HepG2 (cell line): ENCODE measurements around the gene DCK. TPM values are rescaled to one million over a fixed set of nuclear protein-coding genes. Genes with fewer than 3 reads are reported as not detected.

Source experiments
- ATF7 ChIP-seq, 2 experiments: fragments of 450-650 bp in 1 of 2; sonication (generic) in 1 of 2; formaldehyde crosslinking in 1 of 2; IDR thresholded peaks; 2 replicates each; pipeline versions ENCODE4 v1.4.0 to v1.6.1; 2016 to 2020; ENCODE audit warnings: antibody characterized with exemption in 1 of 2, mild to moderate bottlenecking in 1 of 2, missing genetic modification reagents in 1 of 2
- CHD2 ChIP-seq: IDR thresholded peaks from 2 replicates; pipeline ENCODE4 v1.6.1; 2011; ENCODE audit warnings: low read depth, low read length, improper control_type of control experiment
- DPF2 ChIP-seq: sonication (generic); formaldehyde crosslinking; IDR thresholded peaks from 2 replicates; pipeline ENCODE4 v1.4.0; 2020; ENCODE audit warnings: mild to moderate bottlenecking, low read depth, missing genetic modification reagents, borderline replicate concordance
- FOXP1 ChIP-seq, 2 experiments: fragments of 450-650 bp in 1 of 2; IDR thresholded peaks; 2 replicates each; pipeline ENCODE4 v1.6.1; 2017 to 2018; ENCODE audit warnings: antibody characterized with exemption in 1 of 2
- HES4 ChIP-seq: sonication (generic); formaldehyde crosslinking; IDR thresholded peaks from 2 replicates; pipeline ENCODE4 v1.9.0; 2021; ENCODE audit warnings: mild to moderate bottlenecking, missing genetic modification reagents, borderline replicate concordance
- JUN ChIP-seq: sonication (generic); formaldehyde crosslinking; IDR thresholded peaks from 2 replicates; pipeline ENCODE4 v1.4.0; 2020; ENCODE audit warnings: mild to moderate bottlenecking, missing genetic modification reagents
- MED8 ChIP-seq: sonication (generic); formaldehyde crosslinking; IDR thresholded peaks from 2 replicates; pipeline ENCODE4 v1.8.1; 2023; ENCODE audit warnings: mild to moderate bottlenecking, missing genetic modification reagents; ENCODE audit not compliant: insufficient replicate concordance
- MTA3 ChIP-seq: sonication (generic); formaldehyde crosslinking; IDR thresholded peaks from 2 replicates; pipeline ENCODE4 v1.4.0; 2020; ENCODE audit warnings: missing genetic modification reagents
- SRSF4 ChIP-seq: fragments of 200-400 bp; formaldehyde crosslinking; IDR thresholded peaks from one replicate; pipeline ENCODE4 v1.6.1; 2018; ENCODE audit warnings: mild to moderate bottlenecking, low read depth, low read length, moderate library complexity; ENCODE audit not compliant: poor library complexity, severe bottlenecking
- SRSF9 ChIP-seq: fragments of 200-400 bp; formaldehyde crosslinking; IDR thresholded peaks from 2 replicates; pipeline ENCODE4 v1.6.1; 2018; ENCODE audit warnings: borderline replicate concordance, mild to moderate bottlenecking, low read depth, low read length; ENCODE audit not compliant: insufficient read depth, poor library complexity, severe bottlenecking
- YY1 ChIP-seq: IDR thresholded peaks from 2 replicates; pipeline ENCODE4 v1.6.1; 2011; ENCODE audit warnings: low read length, low read depth, moderate library complexity, mild to moderate bottlenecking; ENCODE audit not compliant: insufficient read depth, insufficient replicate concordance
- ZBTB21 ChIP-seq: sonication (generic); formaldehyde crosslinking; IDR thresholded peaks from 2 replicates; pipeline ENCODE4 v1.4.0; 2020; ENCODE audit warnings: missing genetic modification reagents
- ZIK1 ChIP-seq: sonication (generic); formaldehyde crosslinking; IDR thresholded peaks from 2 replicates; pipeline ENCODE4 v1.5.0; 2020; ENCODE audit warnings: mild to moderate bottlenecking, low read depth, missing genetic modification reagents, borderline replicate concordance
- ZNF329 ChIP-seq: sonication (generic); formaldehyde crosslinking; IDR thresholded peaks from 2 replicates; pipeline ENCODE4 v1.9.0; 2021; ENCODE audit warnings: low read depth, mild to moderate bottlenecking, missing genetic modification reagents
- ZNF737 ChIP-seq: sonication (generic); formaldehyde crosslinking; IDR thresholded peaks from 2 replicates; pipeline ENCODE4 v1.5.0; 2020; ENCODE audit warnings: missing genetic modification reagents, mild to moderate bottlenecking, borderline replicate concordance
- ZNF747 ChIP-seq: sonication (generic); formaldehyde crosslinking; IDR thresholded peaks from 2 replicates; pipeline ENCODE4 v1.8.1; 2023; ENCODE audit warnings: missing genetic modification reagents, mild to moderate bottlenecking, borderline replicate concordance
- ZNF879 ChIP-seq: sonication (generic); formaldehyde crosslinking; IDR thresholded peaks from 2 replicates; pipeline ENCODE4 v1.8.1; 2023; ENCODE audit warnings: missing genetic modification reagents
- ZSCAN30 ChIP-seq: sonication (generic); formaldehyde crosslinking; IDR thresholded peaks from 2 replicates; pipeline ENCODE4 v1.5.0; 2020; ENCODE audit warnings: mild to moderate bottlenecking, missing genetic modification reagents
- polyA plus RNA-seq, 8 experiments: library from polyadenylated mRNA; depleted of rRNA in 3 of 8; stranded (reverse) in 7 of 8; unstranded in 1 of 8; fragments of >200 nt; fragmentation: Illumina TruSeq in 4 of 8; extraction: Trizol in 4 of 8; gene quantifications; 2 replicates each; pipeline versions ENCODE4 v1.2.1 to v1.2.3, GENCODE V29; 2011 to 2016; ENCODE audit warnings: low read depth in 4 of 8, missing spikeins in 1 of 8, mixed read lengths in 1 of 8; ENCODE audit not compliant: insufficient read depth in 1 of 8
- total RNA-seq, 5 experiments: library from RNA; depleted of rRNA; stranded (reverse); fragments of >200 nt; fragmentation: Illumina TruSeq; extraction: Trizol; gene quantifications; 2 replicates each; pipeline ENCODE4 v1.2.3, GENCODE V29; 2016; ENCODE audit warnings: low read depth in 1 of 5
- TF ChIP-seq, protein P1 (sequence below): sonication (generic); formaldehyde crosslinking; IDR thresholded peaks from 2 replicates; pipeline ENCODE4 v1.4.0; 2020; ENCODE audit warnings: missing genetic modification reagents
- TF ChIP-seq, protein P2 (sequence below): IDR thresholded peaks from 2 replicates; pipeline ENCODE4 v1.6.1; 2016; ENCODE audit warnings: mild to moderate bottlenecking, missing biosample characterization, missing genetic modification reagents
- TF ChIP-seq, protein P3 (sequence below): sonication (generic); formaldehyde crosslinking; IDR thresholded peaks from 2 replicates; pipeline ENCODE4 v1.5.0; 2020; ENCODE audit warnings: missing genetic modification reagents, mild to moderate bottlenecking, borderline replicate concordance
- TF ChIP-seq, protein P4 (sequence below): sonication (generic); formaldehyde crosslinking; IDR thresholded peaks from 2 replicates; pipeline ENCODE4 v1.4.0; 2020; ENCODE audit warnings: missing genetic modification reagents, borderline replicate concordance

Gene DCK
- total and polyA plus RNA-seq, 2 of the 13 experiments (the other 11 are each of a cell fraction or from before 2014, with no cell fraction given): 5.7 to 21.8 TPM

DNA sequence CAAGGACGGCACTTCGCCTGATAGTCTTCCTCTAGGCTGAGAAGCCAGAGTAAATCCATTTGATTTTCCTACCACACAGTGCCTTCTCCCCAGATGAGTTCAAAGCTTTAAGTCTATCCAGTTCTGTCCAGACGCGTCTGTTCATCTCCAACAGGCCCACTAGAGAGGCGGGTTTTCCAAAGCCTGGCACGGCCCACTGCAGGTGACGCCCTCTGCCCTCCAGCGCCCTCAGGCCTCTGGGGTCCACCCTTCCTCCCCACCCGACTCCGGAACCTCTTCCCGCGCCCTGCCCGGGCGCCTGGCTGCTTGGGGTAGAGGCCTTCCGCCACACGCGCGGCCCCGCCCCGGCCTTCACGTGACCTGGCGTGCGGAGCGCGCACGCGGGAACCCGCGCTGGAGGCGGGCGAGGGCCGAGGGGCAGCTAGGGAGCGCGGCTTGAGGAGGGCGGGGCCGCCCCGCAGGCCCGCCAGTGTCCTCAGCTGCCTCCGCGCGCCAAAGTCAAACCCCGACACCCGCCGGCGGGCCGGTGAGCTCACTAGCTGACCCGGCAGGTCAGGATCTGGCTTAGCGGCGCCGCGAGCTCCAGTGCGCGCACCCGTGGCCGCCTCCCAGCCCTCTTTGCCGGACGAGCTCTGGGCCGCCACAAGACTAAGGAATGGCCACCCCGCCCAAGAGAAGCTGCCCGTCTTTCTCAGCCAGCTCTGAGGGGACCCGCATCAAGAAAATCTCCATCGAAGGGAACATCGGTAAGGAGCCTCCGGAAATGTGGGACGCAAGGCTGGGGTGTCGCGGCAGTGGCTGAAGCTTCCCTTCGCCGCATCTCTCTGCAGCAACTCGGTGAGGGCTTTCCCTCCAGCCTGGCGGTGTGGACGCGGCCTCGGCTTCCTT lies at the start of gene DCK (continued):
- TF ChIP-seq, protein P1, sequence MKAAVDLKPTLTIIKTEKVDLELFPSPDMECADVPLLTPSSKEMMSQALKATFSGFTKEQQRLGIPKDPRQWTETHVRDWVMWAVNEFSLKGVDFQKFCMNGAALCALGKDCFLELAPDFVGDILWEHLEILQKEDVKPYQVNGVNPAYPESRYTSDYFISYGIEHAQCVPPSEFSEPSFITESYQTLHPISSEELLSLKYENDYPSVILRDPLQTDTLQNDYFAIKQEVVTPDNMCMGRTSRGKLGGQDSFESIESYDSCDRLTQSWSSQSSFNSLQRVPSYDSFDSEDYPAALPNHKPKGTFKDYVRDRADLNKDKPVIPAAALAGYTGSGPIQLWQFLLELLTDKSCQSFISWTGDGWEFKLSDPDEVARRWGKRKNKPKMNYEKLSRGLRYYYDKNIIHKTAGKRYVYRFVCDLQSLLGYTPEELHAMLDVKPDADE (CRISPR knock-in tag): no peak
- TF ChIP-seq, protein P2, sequence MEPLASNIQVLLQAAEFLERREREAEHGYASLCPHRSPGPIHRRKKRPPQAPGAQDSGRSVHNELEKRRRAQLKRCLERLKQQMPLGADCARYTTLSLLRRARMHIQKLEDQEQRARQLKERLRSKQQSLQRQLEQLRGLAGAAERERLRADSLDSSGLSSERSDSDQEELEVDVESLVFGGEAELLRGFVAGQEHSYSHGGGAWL (CRISPR knock-in tag): peak; percentile 58; the same call in 1 of the 2 replicates
- TF ChIP-seq MED8 (CRISPR knock-in tag) (peak; percentile 72), ATF7 (IDR thresholded peaks at IDR 0.05) (no peak), ATF7 (CRISPR knock-in tag; IDR thresholded peaks at IDR 0.05) (0 out of 2 replicates have a peak, but pooled peaks have one; percentile 43), ZNF737 (CRISPR knock-in tag) (0 out of 2 replicates have a peak, but pooled peaks have one; percentile 33), ZNF879 (CRISPR knock-in tag) (0 out of 2 replicates have a peak, but pooled peaks have one; percentile 25), YY1 (peak; percentile 66), SRSF9 (no peak), ZNF747 (CRISPR knock-in tag) (no peak; the same call in 1 of the 2 replicates), FOXP1 (IDR thresholded peaks at IDR 0.05) (no peak), FOXP1 (CRISPR knock-in tag; IDR thresholded peaks at IDR 0.05) (no peak), ZNF329 (CRISPR knock-in tag) (peak; percentile 24; the same call in 1 of the 2 replicates), CHD2 (no peak), DPF2 (no peak), JUN (CRISPR knock-in tag) (no peak; the same call in 1 of the 2 replicates), SRSF4 (no peak), ZIK1 (CRISPR knock-in tag) (no peak; the same call in 1 of the 2 replicates), MTA3 (CRISPR knock-in tag) (no peak), ZSCAN30 (CRISPR knock-in tag) (peak; percentile 44; the same call in 1 of the 2 replicates), ZBTB21 (CRISPR knock-in tag) (no peak), HES4 (CRISPR knock-in tag) (peak; percentile 46)
- TF ChIP-seq, protein P3, sequence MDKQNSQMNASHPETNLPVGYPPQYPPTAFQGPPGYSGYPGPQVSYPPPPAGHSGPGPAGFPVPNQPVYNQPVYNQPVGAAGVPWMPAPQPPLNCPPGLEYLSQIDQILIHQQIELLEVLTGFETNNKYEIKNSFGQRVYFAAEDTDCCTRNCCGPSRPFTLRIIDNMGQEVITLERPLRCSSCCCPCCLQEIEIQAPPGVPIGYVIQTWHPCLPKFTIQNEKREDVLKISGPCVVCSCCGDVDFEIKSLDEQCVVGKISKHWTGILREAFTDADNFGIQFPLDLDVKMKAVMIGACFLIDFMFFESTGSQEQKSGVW: no peak; the same call in 1 of the 2 replicates
- TF ChIP-seq, protein P4, sequence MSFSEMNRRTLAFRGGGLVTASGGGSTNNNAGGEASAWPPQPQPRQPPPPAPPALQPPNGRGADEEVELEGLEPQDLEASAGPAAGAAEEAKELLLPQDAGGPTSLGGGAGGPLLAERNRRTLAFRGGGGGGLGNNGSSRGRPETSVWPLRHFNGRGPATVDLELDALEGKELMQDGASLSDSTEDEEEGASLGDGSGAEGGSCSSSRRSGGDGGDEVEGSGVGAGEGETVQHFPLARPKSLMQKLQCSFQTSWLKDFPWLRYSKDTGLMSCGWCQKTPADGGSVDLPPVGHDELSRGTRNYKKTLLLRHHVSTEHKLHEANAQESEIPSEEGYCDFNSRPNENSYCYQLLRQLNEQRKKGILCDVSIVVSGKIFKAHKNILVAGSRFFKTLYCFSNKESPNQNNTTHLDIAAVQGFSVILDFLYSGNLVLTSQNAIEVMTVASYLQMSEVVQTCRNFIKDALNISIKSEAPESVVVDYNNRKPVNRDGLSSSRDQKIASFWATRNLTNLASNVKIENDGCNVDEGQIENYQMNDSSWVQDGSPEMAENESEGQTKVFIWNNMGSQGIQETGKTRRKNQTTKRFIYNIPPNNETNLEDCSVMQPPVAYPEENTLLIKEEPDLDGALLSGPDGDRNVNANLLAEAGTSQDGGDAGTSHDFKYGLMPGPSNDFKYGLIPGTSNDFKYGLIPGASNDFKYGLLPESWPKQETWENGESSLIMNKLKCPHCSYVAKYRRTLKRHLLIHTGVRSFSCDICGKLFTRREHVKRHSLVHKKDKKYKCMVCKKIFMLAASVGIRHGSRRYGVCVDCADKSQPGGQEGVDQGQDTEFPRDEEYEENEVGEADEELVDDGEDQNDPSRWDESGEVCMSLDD (CRISPR knock-in tag): no peak
